Body of pancreas (tissue), 4 donors: ENCODE results near the gene SNRNP27. TPM values are rescaled to one million over a fixed set of nuclear protein-coding genes. Genes with fewer than 3 reads are reported as not detected.

Experiments used
- ATAC-seq: fragments of 150-250 bp; one replicate; pipeline ENCODE4 v1.9.1; 2016
- DNase-seq, 4 donors: peaks; one replicate each; pipeline ENCODE4 v3.0.0-alpha.2; 2019
- H3K27ac ChIP-seq, 4 donors: fragments of 200-600 bp; sonication (generic); 1 replicate in 3 of 4; 2 replicates in 1 of 4; pipeline versions ENCODE4 v1.5.1 to v1.6.1; 2016 to 2019; ENCODE audit warnings: mild to moderate bottlenecking in 1 of 4, mixed read lengths in 1 of 4, moderate library complexity in 1 of 4
- H3K27me3 ChIP-seq, 2 donors: fragments of 200-600 bp; sonication (generic); one replicate each; pipeline ENCODE4 v1.6.0; 2016; ENCODE audit warnings: mild to moderate bottlenecking in 1 of 2
- H3K36me3 ChIP-seq, 2 donors: fragments of 200-600 bp; sonication (generic); replicated peaks in 1 of 2; 2 replicates each; pipeline ENCODE4 v1.5.1; 2016; ENCODE audit warnings: low read depth in 2 of 2; ENCODE audit not compliant: insufficient read depth in 1 of 2
- H3K4me1 ChIP-seq: fragments of 200-600 bp; sonication (generic); one replicate; pipeline ENCODE4 v1.6.0; 2016
- H3K4me3 ChIP-seq, 2 donors: fragments of 200-600 bp; sonication (generic); 1 replicate in 1 of 2; 2 replicates in 1 of 2; pipeline ENCODE4 v1.5.1; 2016 to 2019
- H3K9me3 ChIP-seq, 3 donors: fragments of 200-600 bp; sonication (generic); 1 replicate in 2 of 3; 2 replicates in 1 of 3; pipeline ENCODE4 v1.5.1; 2016
- POLR2A ChIP-seq, 3 donors: fragments of 450-650 bp; IDR thresholded peaks; one replicate each; pipeline ENCODE4 v1.6.1; 2016; ENCODE audit warnings: antibody characterized with exemption in 3 of 3, mild to moderate bottlenecking in 2 of 3
- whole genome bisulfite sequencing, 2 donors: methylation state at CpG; one replicate each; pipeline ENCODE4 v1.1.5; 2017; 5-methylcytosine and 5-hydroxymethylcytosine counted together
- intact Hi-C: fragments of 100-400 bp; cut with DNase I; formaldehyde crosslinking; loops from one replicate; pipeline ENCODE4 v1.15.1; 2023
- total RNA-seq, 2 donors: library from RNA; depleted of rRNA; stranded (reverse); fragments of >200 nt; gene quantifications; one replicate each; pipeline ENCODE4 v1.1.0, GENCODE V29; 2016
- TF ChIP-seq, protein P1 (sequence below), 7 experiments: fragments of 450-650 bp in 4 of 7; fragments of 200-600 bp in 3 of 7; sonication (generic) in 3 of 7; IDR thresholded peaks; one replicate each; pipeline ENCODE4 v1.5.1; 2016 to 2019; ENCODE audit warnings: antibody characterized with exemption in 7 of 7

The SNRNP27 gene
- total RNA-seq, 2 donors from 2014 or later, result 28.0 to 34.0 TPM

DNA sequence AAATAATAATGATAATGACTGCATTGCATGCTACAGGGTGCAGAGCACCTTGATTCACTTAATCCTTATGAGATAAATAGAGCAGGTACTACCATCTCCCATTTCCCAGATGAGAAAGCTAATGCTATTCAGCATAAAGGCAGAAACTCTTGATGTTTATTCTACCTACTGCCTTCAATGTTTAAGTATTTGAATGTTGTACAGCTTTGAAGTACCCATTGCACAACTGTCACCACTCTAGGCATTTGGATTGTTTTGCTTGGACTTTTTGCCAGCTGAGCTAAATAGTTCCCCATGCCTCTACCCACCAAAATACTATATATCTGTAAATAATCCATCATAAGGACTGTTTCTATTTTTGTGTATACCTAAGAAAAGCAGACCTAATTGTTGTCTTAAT, 13.5 kb downstream of the SNRNP27 start:
- intact Hi-C loops, result loop anchor here (10.0 kb wide), 1 partner anchor 248 kb away; no protein-coding TSS in a partner anchor
- H3K27me3 ChIP-seq, result no peaks in the 10 kb centered on the region
- ATAC-seq (no peak), DNase-seq (no peak)
- TF ChIP-seq, protein P1, sequence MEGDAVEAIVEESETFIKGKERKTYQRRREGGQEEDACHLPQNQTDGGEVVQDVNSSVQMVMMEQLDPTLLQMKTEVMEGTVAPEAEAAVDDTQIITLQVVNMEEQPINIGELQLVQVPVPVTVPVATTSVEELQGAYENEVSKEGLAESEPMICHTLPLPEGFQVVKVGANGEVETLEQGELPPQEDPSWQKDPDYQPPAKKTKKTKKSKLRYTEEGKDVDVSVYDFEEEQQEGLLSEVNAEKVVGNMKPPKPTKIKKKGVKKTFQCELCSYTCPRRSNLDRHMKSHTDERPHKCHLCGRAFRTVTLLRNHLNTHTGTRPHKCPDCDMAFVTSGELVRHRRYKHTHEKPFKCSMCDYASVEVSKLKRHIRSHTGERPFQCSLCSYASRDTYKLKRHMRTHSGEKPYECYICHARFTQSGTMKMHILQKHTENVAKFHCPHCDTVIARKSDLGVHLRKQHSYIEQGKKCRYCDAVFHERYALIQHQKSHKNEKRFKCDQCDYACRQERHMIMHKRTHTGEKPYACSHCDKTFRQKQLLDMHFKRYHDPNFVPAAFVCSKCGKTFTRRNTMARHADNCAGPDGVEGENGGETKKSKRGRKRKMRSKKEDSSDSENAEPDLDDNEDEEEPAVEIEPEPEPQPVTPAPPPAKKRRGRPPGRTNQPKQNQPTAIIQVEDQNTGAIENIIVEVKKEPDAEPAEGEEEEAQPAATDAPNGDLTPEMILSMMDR (IDR thresholded peaks at IDR 0.05), result no peak
- no peak for TF ChIP-seq POLR2A (IDR thresholded peaks at IDR 0.05)
- H3K4me3 ChIP-seq, result no peak overlapping the region
- H3K36me3 ChIP-seq, result peaks cover 5 to 12% of the 10 kb centered on the region in 2 donors
- H3K9me3 ChIP-seq, result no peaks in the 10 kb centered on the region
- H3K4me1 ChIP-seq, result no peaks in the 10 kb centered on the region
- H3K27ac ChIP-seq, result no peak overlapping the region

DNA sequence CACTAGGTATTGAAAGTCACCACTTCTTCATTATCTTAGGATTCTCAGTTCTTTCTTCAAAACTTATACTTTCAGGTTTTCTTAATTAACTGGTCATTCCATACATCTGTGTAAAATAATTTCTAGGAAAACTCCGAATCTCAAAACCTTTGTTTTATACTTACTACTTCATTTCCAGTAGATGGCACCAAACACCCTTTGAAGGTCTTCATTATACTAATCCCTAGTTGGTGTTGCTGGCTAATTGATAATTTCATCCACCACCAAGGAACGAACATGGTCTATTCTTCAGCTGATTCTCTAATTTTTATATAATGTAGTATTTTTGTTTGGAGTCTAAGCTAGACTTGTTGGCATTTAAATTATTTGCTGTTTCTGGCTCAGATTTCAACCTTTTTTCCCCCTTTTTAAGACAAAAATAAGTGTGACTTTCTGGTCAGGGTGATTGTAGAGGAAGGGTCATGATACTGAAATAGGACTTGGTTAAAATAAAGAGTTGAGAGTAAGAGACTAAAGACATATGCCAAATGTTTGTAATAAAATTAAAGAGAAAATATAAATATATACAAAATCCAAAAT, 18.3 kb downstream of the SNRNP27 start:
- intact Hi-C loops, result no loop called here

DNA sequence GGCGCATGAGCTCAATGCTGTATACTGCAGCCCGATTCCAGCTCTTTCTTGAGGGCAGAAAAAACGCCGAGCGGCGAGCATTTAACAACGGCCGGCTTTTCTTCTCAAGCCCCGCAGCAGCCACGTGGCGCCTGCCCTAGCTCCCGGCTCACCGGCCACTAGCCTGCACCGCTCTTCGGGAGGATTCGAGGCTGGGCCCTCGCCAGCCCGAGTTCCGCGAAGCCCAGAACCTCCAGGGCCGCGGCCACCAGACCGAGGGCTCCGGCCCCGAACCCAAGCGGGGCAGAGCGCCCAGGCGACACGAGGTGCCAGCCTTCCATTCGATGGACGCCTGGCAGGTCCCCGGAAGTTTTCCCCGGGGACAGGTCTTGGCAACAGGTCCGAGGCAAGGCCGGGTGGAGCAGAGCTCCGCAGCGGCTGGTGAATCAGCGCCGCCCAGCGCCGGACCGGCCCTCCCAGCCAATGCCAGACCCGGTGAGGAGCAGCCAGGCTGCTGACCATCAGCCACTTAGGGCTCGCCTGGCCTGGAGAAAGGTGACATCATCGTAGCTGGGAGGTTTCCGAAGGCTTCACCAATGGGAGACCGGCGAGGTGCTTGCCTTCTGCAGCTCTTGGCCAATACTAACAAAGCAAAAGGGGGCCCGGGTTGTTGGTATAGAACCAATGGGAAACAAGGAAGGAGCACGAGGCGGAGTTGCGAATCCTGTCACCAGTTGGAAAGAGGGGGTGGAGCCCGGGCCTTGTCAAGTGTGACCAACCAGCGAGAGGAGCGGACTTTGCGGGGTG, 20.6 kb downstream of the SNRNP27 start:
- H3K27ac ChIP-seq, result peak overlapping the region; percentile 92 to 99 (median 99)
- peak; percentile 100 for DNase-seq
- WGBS, 2 donors, result 0 to 1% methylated on average over 20 to 56 of the region's 56 CpGs
- intact Hi-C loops, result no loop called here
- peak overlapping the region; percentile 29 to 48 for H3K4me3 ChIP-seq
- H3K27me3 ChIP-seq, result no peaks in the 10 kb centered on the region
- TF ChIP-seq, protein P1 (IDR thresholded peaks at IDR 0.05), result peak in 2 of 7 experiments; percentile 12 to 32
- TF ChIP-seq POLR2A (IDR thresholded peaks at IDR 0.05), result peak; percentile 67 to 89 (median 70)
- H3K36me3 ChIP-seq, result peaks cover 3 to 5% of the 10 kb centered on the region in 2 donors
- no peaks in the 10 kb centered on the region for H3K9me3 ChIP-seq
- peaks cover 28% of the 10 kb centered on the region for H3K4me1 ChIP-seq
- ATAC-seq, result peak; percentile 91

More for the DNA sequence above, 18.3 kb downstream of the SNRNP27 start:
- Histone ChIP-seq H3K27me3 (no peaks in the 10 kb centered on the region), H3K27ac (peak overlapping the region in 2 of 4 donors; percentile 20 to 53), H3K9me3 (no peaks in the 10 kb centered on the region), H3K4me3 (no peak overlapping the region), H3K36me3 (peaks cover 5 to 6% of the 10 kb centered on the region in 2 donors), H3K4me1 (peaks cover 19% of the 10 kb centered on the region)
- no peak for ATAC-seq
- WGBS, 2 donors, result 0% methylated on average over 2 of the region's 2 CpGs
- peak in 1 of 4 donors; percentile 13 for DNase-seq
- TF ChIP-seq, protein P1 (IDR thresholded peaks at IDR 0.05), result peak; percentile 28 to 77 (median 67)
- TF ChIP-seq POLR2A (IDR thresholded peaks at IDR 0.05), result no peak

DNA sequence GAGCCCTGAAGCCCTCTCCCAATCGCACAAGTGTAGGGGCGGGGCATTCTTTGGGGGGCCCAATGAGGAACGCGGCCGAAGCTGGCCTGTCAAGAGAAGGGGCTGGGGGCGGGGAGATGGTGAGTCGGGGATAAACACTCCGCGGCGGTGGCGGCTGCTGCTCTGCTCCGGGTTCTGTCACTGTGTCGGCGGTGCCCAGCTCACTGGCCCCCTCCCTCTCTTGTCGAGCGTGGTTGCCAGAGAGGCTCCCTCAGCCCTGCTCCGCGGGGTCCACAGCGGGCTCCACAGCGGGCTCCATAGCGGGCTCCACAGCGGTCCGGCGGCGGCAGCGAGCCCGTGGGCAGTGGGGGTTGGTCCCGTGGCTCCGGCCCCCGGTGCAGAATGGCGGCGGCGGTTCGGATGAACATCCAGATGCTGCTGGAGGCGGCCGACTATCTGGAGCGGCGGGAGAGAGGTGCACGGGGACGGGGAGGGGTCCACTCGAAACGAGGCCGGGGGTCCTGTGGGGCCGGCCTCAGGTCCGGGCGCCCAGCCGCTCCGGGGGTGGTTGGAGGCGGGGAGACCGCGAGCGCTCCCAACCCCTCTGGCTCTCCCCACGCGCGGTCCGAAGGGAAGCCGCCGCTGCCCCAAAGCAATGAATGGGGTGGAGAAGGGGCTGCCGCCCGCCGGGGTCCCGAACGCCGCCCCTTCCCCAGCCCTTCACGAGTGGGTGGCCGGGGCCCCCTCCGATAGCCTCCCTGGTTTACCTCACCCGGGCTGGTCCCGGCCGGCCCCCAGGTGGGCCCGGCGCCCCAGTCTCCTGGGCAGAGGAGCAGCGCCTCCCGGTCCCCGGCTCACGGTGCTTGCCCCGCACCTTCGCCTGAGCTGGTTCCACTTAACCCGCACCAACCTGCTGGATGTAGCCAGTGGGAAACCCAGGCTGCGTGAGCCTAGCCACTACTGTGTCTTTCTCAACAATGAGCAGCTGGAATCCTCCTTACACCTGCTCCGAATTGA, 21.5 kb downstream of the SNRNP27 start, which contains the start of gene MXD1:
TSS of gene MXD1 (plus strand) at position 160 of the 996 bp plus-strand sequence. CDS start at position 382, 222 bp downstream.
- ATAC-seq (no peak), DNase-seq (peak; percentile 25 to 41 (median 29))
- intact Hi-C loops, result no loop called here
- TF ChIP-seq POLR2A (IDR thresholded peaks at IDR 0.05), result peak; percentile 95 to 99 (median 98)
- TF ChIP-seq, protein P1 (IDR thresholded peaks at IDR 0.05), result no peak
- Histone ChIP-seq H3K9me3 (no peaks in the 10 kb centered on the region), H3K4me1 (peaks cover 28% of the 10 kb centered on the region), H3K27ac (peak within 1 kb of the TSS; percentile 92 to 99 (median 99)), H3K4me3 (peak within 1 kb of the TSS; percentile 93 to 95), H3K36me3 (peaks cover 0 to 2% of the 10 kb centered on the region in 2 donors), H3K27me3 (no peaks in the 10 kb centered on the region)
- WGBS, 2 donors, result 0 to 1% methylated on average over 8 to 78 of the region's 81 CpGs
